Caco-2 (cell line): Measurements from ENCODE around the gene ZNF787. TPM values are rescaled to one million over a fixed set of nuclear protein-coding genes. Genes with fewer than 3 reads are reported as not detected.

Source experiments
- BruUV-seq: library from RNA; stranded (reverse); fragments of 400-500 nt; replicated peaks from 2 replicates; lab custom pipeline; 2021; lab: Mats Ljungman, UMichigan
- CTCF ChIA-PET: fragments of 300-600 bp; sonication (Branson Sonifier 250); formaldehyde crosslinking; loops from one replicate; lab custom pipeline; 2022; ENCODE audit warnings: antibody characterized with exemption; lab: Charles Lee
- POLR2A ChIA-PET: fragments of 300-600 bp; sonication (Branson Sonifier 250); formaldehyde crosslinking; loops from one replicate; lab custom pipeline; 2022; ENCODE audit warnings: antibody characterized with exemption; lab: Charles Lee
- DNase-seq, 2 experiments: peaks; one replicate each; pipeline versions ENCODE4 v3.0.0 to v3.0.0-alpha.2; 2020 to 2022
- H3K27me3 ChIP-seq: replicated peaks from 2 replicates; pipeline ENCODE4 v1.6.0; 2011; ENCODE audit warnings: low read length; ENCODE audit not compliant: control insufficient read depth, insufficient read depth
- H3K36me3 ChIP-seq: 2 replicates; pipeline ENCODE4 v1.5.1; 2011; ENCODE audit warnings: low read length; ENCODE audit not compliant: control insufficient read depth, insufficient read depth
- H3K4me1 ChIP-seq: fragments of 250-450 bp; sonication (Bioruptor Pico); 2 replicates; pipeline ENCODE4 v1.5.1; 2020; ENCODE audit warnings: mild to moderate bottlenecking
- H3K4me3 ChIP-seq: 2 replicates; pipeline ENCODE4 v1.5.1; 2011; ENCODE audit warnings: low read depth, mild to moderate bottlenecking, control low read depth, low read length
- H3K9me3 ChIP-seq: fragments of 250-450 bp; sonication (Bioruptor Pico); 2 replicates; pipeline ENCODE4 v1.5.1; 2020; ENCODE audit warnings: mild to moderate bottlenecking, moderate library complexity
- H3K27ac Mint-ChIP-seq: one replicate; pipeline ENCODE4 v1.8.0; 2022; ENCODE audit warnings: mixed read lengths; ENCODE audit not compliant: unreplicated experiment
- H3K27me3 Mint-ChIP-seq: one replicate; pipeline ENCODE4 v1.8.0; 2022; ENCODE audit warnings: mixed read lengths; ENCODE audit not compliant: insufficient read depth, unreplicated experiment
- H3K36me3 Mint-ChIP-seq: one replicate; pipeline ENCODE4 v1.8.0; 2022; ENCODE audit warnings: mild to moderate bottlenecking, mixed read lengths; ENCODE audit not compliant: insufficient read depth, unreplicated experiment
- H3K4me1 Mint-ChIP-seq: one replicate; pipeline ENCODE4 v1.8.0; 2022; ENCODE audit warnings: low read depth, mixed read lengths; ENCODE audit not compliant: unreplicated experiment
- H3K4me3 Mint-ChIP-seq: one replicate; pipeline ENCODE4 v1.8.0; 2022; ENCODE audit warnings: mild to moderate bottlenecking, moderate library complexity, mixed read lengths; ENCODE audit not compliant: unreplicated experiment
- H3K9me3 Mint-ChIP-seq: one replicate; pipeline ENCODE4 v1.8.0; 2022; ENCODE audit warnings: mixed read lengths; ENCODE audit not compliant: unreplicated experiment
- CTCF ChIP-seq, 2 experiments: fragments of 200-600 bp in 1 of 2; IDR thresholded peaks; 1 replicate in 1 of 2; 2 replicates in 1 of 2; pipeline versions ENCODE4 v1.5.1 to v1.8.0; 2011 to 2022; ENCODE audit warnings: antibody characterized with exemption in 1 of 2, control low read depth in 1 of 2, inconsistent platforms in 1 of 2, low read depth in 1 of 2, low read length in 1 of 2, mild to moderate bottlenecking in 1 of 2, moderate library complexity in 1 of 2; ENCODE audit not compliant: insufficient read depth in 1 of 2, severe bottlenecking in 1 of 2, unreplicated experiment in 1 of 2
- intact Hi-C: fragments of 100-400 bp; cut with micrococcal nuclease; formaldehyde crosslinking; loops from one replicate; pipeline ENCODE4 v1.10.0; 2022; ENCODE audit not compliant: unreplicated experiment
- total RNA-seq: library from RNA; stranded (reverse); gene quantifications from 2 replicates; pipeline ENCODE4 v1.2.3, GENCODE V29; 2022

Gene ZNF787
- total RNA-seq, 1 experiment from 2014 or later = 60.0 TPM

GRCh38 chr19:56086671-56087430 is 34.2 kb downstream of the ZNF787 start:
- no peaks in the 10 kb centered on the region for H3K27me3 Mint-ChIP-seq
- no peaks in the 10 kb centered on the region for H3K9me3 Mint-ChIP-seq
- ChIA-PET CTCF (no interaction called here), POLR2A (no interaction called here)
- H3K4me3 Mint-ChIP-seq = no peak overlapping the region
- intact Hi-C loops = no loop called here
- H3K27ac Mint-ChIP-seq = no peak overlapping the region
- no peaks in the 10 kb centered on the region for H3K4me1 ChIP-seq
- peaks cover 8% of the 10 kb centered on the region for H3K4me1 Mint-ChIP-seq
- no peaks in the 10 kb centered on the region for H3K27me3 ChIP-seq
- no peak for DNase-seq
- H3K9me3 ChIP-seq = no peaks in the 10 kb centered on the region
- H3K36me3 Mint-ChIP-seq = peaks cover 54% of the 10 kb centered on the region
- peaks cover 4% of the 10 kb centered on the region; the same call in 1 of the 2 replicates for H3K36me3 ChIP-seq
- no peak overlapping the region for H3K4me3 ChIP-seq
- no TSS peak for BruUV-seq
- no peak for TF ChIP-seq CTCF (IDR thresholded peaks at IDR 0.05; ENCODE audit: insufficient read depth in 1 of 2, low read depth in 1 of 2, low read length in 1 of 2, severe bottlenecking in 1 of 2, unreplicated experiment in 1 of 2)

GRCh38 chr19:56085571-56086275 is 35.4 kb downstream of the ZNF787 start:
- no peaks in the 10 kb centered on the region for H3K27me3 ChIP-seq
- peaks cover 4% of the 10 kb centered on the region; the same call in 1 of the 2 replicates for H3K36me3 ChIP-seq
- H3K4me1 ChIP-seq = no peaks in the 10 kb centered on the region
- no peak overlapping the region for H3K4me3 Mint-ChIP-seq
- no peak overlapping the region for H3K4me3 ChIP-seq
- H3K9me3 Mint-ChIP-seq = no peaks in the 10 kb centered on the region
- no peak for DNase-seq
- H3K4me1 Mint-ChIP-seq = peaks cover 8% of the 10 kb centered on the region
- intact Hi-C loops = no loop called here
- ChIA-PET CTCF (interaction anchor here (0.5 to 1.5 kb wide), 2 partner anchors 9 to 84 kb away, joined by 3 to 4 read pairs; no protein-coding TSS in a partner anchor), POLR2A (interaction anchor here (0.6 kb wide), 1 partner anchor 101 kb away, joined by 3 read pairs; no protein-coding TSS in a partner anchor)
- H3K9me3 ChIP-seq = no peaks in the 10 kb centered on the region
- no TSS peak for BruUV-seq
- TF ChIP-seq CTCF (IDR thresholded peaks at IDR 0.05; ENCODE audit: insufficient read depth in 1 of 2, low read depth in 1 of 2, low read length in 1 of 2, severe bottlenecking in 1 of 2, unreplicated experiment in 1 of 2) = no peak
- no peak overlapping the region for H3K27ac Mint-ChIP-seq
- H3K27me3 Mint-ChIP-seq = no peaks in the 10 kb centered on the region
- peaks cover 54% of the 10 kb centered on the region for H3K36me3 Mint-ChIP-seq

GRCh38 chr19:56084835-56085536 is 36.1 kb downstream of the ZNF787 start:
- Histone ChIP-seq H3K4me1 (no peaks in the 10 kb centered on the region), H3K9me3 (no peaks in the 10 kb centered on the region), H3K36me3 (peaks cover 4% of the 10 kb centered on the region; the same call in 1 of the 2 replicates), H3K4me3 (no peak overlapping the region), H3K27me3 (no peaks in the 10 kb centered on the region)
- Mint-ChIP-seq H3K9me3 (no peaks in the 10 kb centered on the region), H3K27me3 (no peaks in the 10 kb centered on the region), H3K4me1 (peaks cover 8% of the 10 kb centered on the region), H3K4me3 (no peak overlapping the region), H3K36me3 (peaks cover 54% of the 10 kb centered on the region), H3K27ac (no peak overlapping the region)
- TF ChIP-seq CTCF (IDR thresholded peaks at IDR 0.05; ENCODE audit: insufficient read depth in 1 of 2, low read depth in 1 of 2, low read length in 1 of 2, severe bottlenecking in 1 of 2, unreplicated experiment in 1 of 2) = no peak
- CTCF ChIA-PET = interaction anchor here (0.7 to 1.5 kb wide), 2 partner anchors 9 to 32 kb away, joined by 4 to 5 read pairs; no protein-coding TSS in a partner anchor
- DNase-seq = no peak
- POLR2A ChIA-PET = no interaction called here
- BruUV-seq = no TSS peak
- intact Hi-C loops = no loop called here
